Mesendoderm (in vitro differentiated cells): ENCODE results near the gene CDH11.

Experiments
- DNase-seq: peaks from one replicate; pipeline ENCODE4 v3.0.0; 2013
- H2AK5ac ChIP-seq: 2 replicates; pipeline ENCODE4 v1.6.1; 2013; ENCODE audit warnings: low read length, inconsistent platforms
- H2BK120ac ChIP-seq: 2 replicates; pipeline ENCODE4 v1.6.1; 2013; ENCODE audit warnings: low read depth, mild to moderate bottlenecking, low read length, moderate library complexity, mixed read lengths
- H2BK15ac ChIP-seq: replicated peaks from 2 replicates; pipeline ENCODE4 v1.6.1; 2013; ENCODE audit warnings: low read depth, mild to moderate bottlenecking, moderate library complexity
- H2BK5ac ChIP-seq: 2 replicates; pipeline ENCODE4 v1.6.1; 2013; ENCODE audit warnings: low read length, inconsistent platforms
- H3K18ac ChIP-seq: 2 replicates; pipeline ENCODE4 v1.6.1; 2013; ENCODE audit warnings: mild to moderate bottlenecking, low read length, mixed read lengths
- H3K23ac ChIP-seq: one replicate; pipeline ENCODE4 v1.6.1; 2013; ENCODE audit warnings: low read length
- H3K27ac ChIP-seq: 2 replicates; pipeline ENCODE4 v1.5.1; 2013; ENCODE audit warnings: low read depth, mild to moderate bottlenecking, inconsistent platforms, low read length, moderate library complexity
- H3K27me3 ChIP-seq: 2 replicates; pipeline ENCODE4 v1.6.1; 2013; ENCODE audit warnings: low read length, control low read depth, mild to moderate bottlenecking, inconsistent platforms; ENCODE audit not compliant: insufficient read depth, poor library complexity
- H3K36me3 ChIP-seq: 2 replicates; pipeline ENCODE4 v1.6.1; 2013; ENCODE audit warnings: low read length, inconsistent platforms; ENCODE audit not compliant: control insufficient read depth, insufficient read depth
- H3K4ac ChIP-seq: one replicate; pipeline ENCODE4 v1.6.1; 2013; ENCODE audit warnings: low read depth, mild to moderate bottlenecking, low read length, moderate library complexity
- H3K4me1 ChIP-seq: 2 replicates; pipeline ENCODE4 v1.6.1; 2013; ENCODE audit warnings: low read depth, low read length, inconsistent platforms; ENCODE audit not compliant: control insufficient read depth
- H3K4me2 ChIP-seq: 2 replicates; pipeline ENCODE4 v1.6.1; 2013; ENCODE audit warnings: low read length
- H3K4me3 ChIP-seq: 2 replicates; pipeline ENCODE4 v1.5.1; 2013; ENCODE audit warnings: mild to moderate bottlenecking, low read length
- H3K56ac ChIP-seq: one replicate; pipeline ENCODE4 v1.6.1; 2013; ENCODE audit warnings: low read length
- H3K79me1 ChIP-seq: 2 replicates; pipeline ENCODE4 v1.6.1; 2013; ENCODE audit warnings: low read length, inconsistent platforms
- H3K79me2 ChIP-seq: 2 replicates; pipeline ENCODE4 v1.6.1; 2013; ENCODE audit warnings: mild to moderate bottlenecking, low read length; ENCODE audit not compliant: control insufficient read depth, insufficient read depth
- H3K9ac ChIP-seq: 2 replicates; pipeline ENCODE4 v1.6.1; 2013; ENCODE audit warnings: low read length, inconsistent platforms
- H4K5ac ChIP-seq: one replicate; pipeline ENCODE4 v1.6.1; 2013; ENCODE audit warnings: low read length
- H4K8ac ChIP-seq: one replicate; pipeline ENCODE4 v1.6.1; 2013; ENCODE audit warnings: low read depth, mild to moderate bottlenecking, control low read depth, low read length, moderate library complexity
- WGBS: extraction: QIAGEN DNeasy Blood & Tissue Kit; methylation state at CpG from one replicate; pipeline ENCODE4 v1.1.7; 2013; ENCODE audit warnings: low lambda C conversion rate, missing lambda C conversion rate; ENCODE audit not compliant: insufficient coverage; ENCODE audit errors: extremely low coverage; 5-methylcytosine and 5-hydroxymethylcytosine counted together

The CDH11 gene

DNA sequence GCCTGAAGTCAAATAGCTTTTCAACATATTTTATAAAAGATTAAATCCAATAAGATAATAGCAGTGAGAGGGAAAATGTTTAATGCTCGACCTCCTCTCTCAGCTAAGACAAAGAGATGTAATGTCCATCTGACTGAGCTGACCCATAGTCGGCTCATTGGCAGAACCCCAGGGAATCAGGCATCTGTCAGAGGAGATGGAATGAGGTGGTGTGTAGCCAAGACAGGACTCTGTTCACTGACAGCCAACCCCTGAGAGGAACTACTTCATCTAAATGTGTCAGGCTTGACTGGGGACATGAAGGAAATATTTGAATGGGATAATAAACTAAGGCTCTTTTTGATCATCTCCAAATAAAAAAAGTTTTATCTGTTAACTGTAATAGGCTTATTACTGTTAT, 188.0 kb downstream of the CDH11 start:
- no peak overlapping the region for H3K4me3 ChIP-seq
- H4K8ac ChIP-seq = no peak overlapping the region
- H3K4ac ChIP-seq = no peak overlapping the region
- no peaks in the 10 kb centered on the region for H3K36me3 ChIP-seq
- no peak overlapping the region for H2BK120ac ChIP-seq
- H3K79me2 ChIP-seq = no peaks in the 10 kb centered on the region
- no peak overlapping the region for H3K9ac ChIP-seq
- H3K79me1 ChIP-seq = no peaks in the 10 kb centered on the region
- H3K4me2 ChIP-seq = no peak overlapping the region
- WGBS = no CpG with 5 or more reads among the region's 2 CpGs
- no peak overlapping the region for H3K23ac ChIP-seq
- H2BK15ac ChIP-seq = no peak overlapping the region
- H3K27ac ChIP-seq = no peak overlapping the region
- no peak overlapping the region for H2BK5ac ChIP-seq
- no peak overlapping the region for H3K56ac ChIP-seq
- H3K4me1 ChIP-seq = no peaks in the 10 kb centered on the region
- no peak overlapping the region for H3K18ac ChIP-seq
- H3K27me3 ChIP-seq = no peaks in the 10 kb centered on the region
- no peak overlapping the region for H4K5ac ChIP-seq
- no peak for DNase-seq
- no peak overlapping the region for H2AK5ac ChIP-seq

DNA sequence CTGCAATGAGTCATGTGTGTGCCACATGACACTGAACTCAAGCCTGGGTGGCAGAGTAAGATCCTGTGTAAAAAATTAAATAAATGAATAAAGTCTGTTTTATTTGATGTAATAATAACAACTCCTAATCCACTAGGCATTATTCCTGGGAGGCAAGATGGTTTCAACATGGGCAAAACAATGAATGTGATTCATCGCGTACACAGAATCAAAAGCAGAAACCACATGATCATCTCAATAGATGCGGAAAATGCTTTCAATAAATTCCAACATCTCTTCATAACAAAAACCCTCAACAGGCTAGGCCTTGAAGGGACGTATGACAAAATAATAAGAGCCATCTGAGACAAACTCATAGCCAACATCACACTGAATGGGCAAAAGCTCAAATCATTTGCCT, 195.4 kb downstream of the CDH11 start:
- Histone ChIP-seq H3K4ac (no peak overlapping the region), H3K4me3 (no peak overlapping the region), H3K27me3 (no peaks in the 10 kb centered on the region), H3K27ac (no peak overlapping the region), H3K18ac (no peak overlapping the region), H3K56ac (no peak overlapping the region), H4K5ac (no peak overlapping the region), H3K9ac (no peak overlapping the region), H3K79me2 (no peaks in the 10 kb centered on the region), H3K23ac (no peak overlapping the region), H3K79me1 (no peaks in the 10 kb centered on the region), H3K36me3 (no peaks in the 10 kb centered on the region), H2BK120ac (no peak overlapping the region), H4K8ac (no peak overlapping the region), H3K4me2 (no peak overlapping the region), H3K4me1 (no peaks in the 10 kb centered on the region), H2BK5ac (no peak overlapping the region), H2BK15ac (no peak overlapping the region), H2AK5ac (no peak overlapping the region)
- WGBS = no CpG with 5 or more reads among the region's 4 CpGs
- DNase-seq = no peak

DNA sequence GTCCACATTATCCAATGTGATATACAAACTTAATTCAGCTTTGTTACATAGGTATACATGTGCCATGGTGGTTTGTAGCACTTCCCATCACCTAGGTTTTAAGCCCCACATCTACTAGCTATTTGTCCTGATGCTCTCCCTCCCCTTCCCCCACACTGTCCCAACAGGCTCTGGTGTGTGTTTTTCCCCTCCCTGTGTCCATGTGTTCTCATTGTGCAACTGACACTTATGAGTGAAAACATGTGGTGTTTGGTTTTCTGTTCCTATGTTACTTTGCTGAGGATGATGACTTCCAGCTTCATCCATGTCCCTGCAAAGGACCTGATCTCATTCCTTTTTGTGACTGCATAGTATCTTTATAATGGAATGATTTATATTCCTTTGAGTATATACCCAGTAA, 196.7 kb downstream of the CDH11 start:
- no peak overlapping the region for H3K23ac ChIP-seq
- no peak overlapping the region for H4K8ac ChIP-seq
- H3K4me1 ChIP-seq = no peaks in the 10 kb centered on the region
- H2BK5ac ChIP-seq = no peak overlapping the region
- H3K4me2 ChIP-seq = no peak overlapping the region
- no peaks in the 10 kb centered on the region for H3K27me3 ChIP-seq
- no peak overlapping the region for H3K18ac ChIP-seq
- DNase-seq = no peak
- no peaks in the 10 kb centered on the region for H3K79me2 ChIP-seq
- no peak overlapping the region for H3K27ac ChIP-seq
- no peaks in the 10 kb centered on the region for H3K79me1 ChIP-seq
- H3K4me3 ChIP-seq = no peak overlapping the region
- H2BK120ac ChIP-seq = no peak overlapping the region
- no peak overlapping the region for H2BK15ac ChIP-seq
- H3K9ac ChIP-seq = no peak overlapping the region
- no peak overlapping the region for H2AK5ac ChIP-seq
- no peak overlapping the region for H4K5ac ChIP-seq
- no peak overlapping the region for H3K4ac ChIP-seq
- no peaks in the 10 kb centered on the region for H3K36me3 ChIP-seq
- H3K56ac ChIP-seq = no peak overlapping the region

DNA sequence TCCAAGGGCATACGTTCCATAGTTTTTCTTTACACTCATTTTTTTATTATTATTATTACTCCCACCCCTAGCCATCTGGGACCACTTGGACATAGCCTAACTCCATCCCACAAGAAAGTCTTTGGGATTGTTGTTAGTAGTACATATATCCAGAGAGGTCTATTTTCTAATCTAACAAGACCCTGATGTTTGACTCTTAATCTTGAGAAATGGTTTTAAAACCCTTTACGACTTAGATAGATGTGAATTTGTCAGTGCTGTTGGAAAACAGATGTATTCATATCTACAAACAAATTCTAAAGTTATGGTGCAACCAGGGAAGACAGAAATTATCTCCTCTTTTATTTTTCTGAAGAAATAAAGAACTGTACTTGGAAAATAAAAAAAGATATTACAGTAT, 197.8 kb downstream of the CDH11 start:
- Histone ChIP-seq H3K23ac (no peak overlapping the region), H3K9ac (no peak overlapping the region), H3K79me1 (no peaks in the 10 kb centered on the region), H3K18ac (no peak overlapping the region), H2AK5ac (no peak overlapping the region), H2BK15ac (no peak overlapping the region), H3K79me2 (no peaks in the 10 kb centered on the region), H4K5ac (no peak overlapping the region), H2BK5ac (no peak overlapping the region), H3K4me3 (no peak overlapping the region), H4K8ac (no peak overlapping the region), H3K56ac (no peak overlapping the region), H3K4me2 (no peak overlapping the region), H3K27ac (no peak overlapping the region), H3K4ac (no peak overlapping the region), H3K4me1 (no peaks in the 10 kb centered on the region), H3K27me3 (no peaks in the 10 kb centered on the region), H3K36me3 (no peaks in the 10 kb centered on the region), H2BK120ac (no peak overlapping the region)
- no peak for DNase-seq
- WGBS = no CpG with 5 or more reads among the region's 2 CpGs

DNA sequence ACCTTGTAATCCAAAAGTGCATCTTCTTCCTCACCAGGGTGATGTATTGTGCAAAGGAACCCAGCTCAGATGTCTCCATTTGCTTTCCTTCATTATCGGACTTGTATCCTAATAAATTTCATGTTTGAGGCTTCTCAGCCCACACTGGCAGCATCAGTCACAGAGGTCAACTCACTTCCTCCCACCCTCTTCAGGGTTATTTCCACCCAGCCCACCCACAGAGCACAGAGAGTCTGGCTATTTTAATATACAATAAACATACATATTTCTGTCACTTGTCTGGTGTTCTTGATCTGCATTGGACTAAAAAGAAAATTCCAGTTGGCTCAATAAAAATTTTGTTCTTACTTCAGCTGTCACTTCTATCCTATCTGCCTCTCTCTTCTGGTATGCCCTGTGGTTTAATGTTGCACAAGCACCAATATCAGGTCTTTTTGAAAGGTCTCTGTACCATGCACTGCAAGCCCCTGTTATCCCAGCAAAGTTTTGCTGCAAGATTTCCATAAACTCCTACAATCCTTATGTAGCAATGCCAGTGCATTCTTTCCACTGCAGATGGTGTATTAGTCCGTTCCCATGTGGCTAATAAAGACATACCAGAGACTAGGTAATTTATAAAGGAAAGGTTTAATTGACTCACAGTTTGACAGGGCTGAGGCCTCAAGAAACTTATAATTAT, 201.8 kb downstream of the CDH11 start:
- Histone ChIP-seq H3K4me3 (no peak overlapping the region), H2BK120ac (no peak overlapping the region), H3K4ac (no peak overlapping the region), H2AK5ac (no peak overlapping the region), H3K79me1 (no peaks in the 10 kb centered on the region), H3K56ac (no peak overlapping the region), H2BK5ac (no peak overlapping the region), H4K5ac (no peak overlapping the region), H3K9ac (no peak overlapping the region), H2BK15ac (no peak overlapping the region), H3K79me2 (no peaks in the 10 kb centered on the region), H3K4me1 (no peaks in the 10 kb centered on the region), H3K23ac (no peak overlapping the region), H3K18ac (no peak overlapping the region), H4K8ac (no peak overlapping the region), H3K27ac (no peak overlapping the region), H3K36me3 (no peaks in the 10 kb centered on the region), H3K4me2 (no peak overlapping the region), H3K27me3 (no peaks in the 10 kb centered on the region)
- WGBS = no CpG with 5 or more reads among the region's 2 CpGs
- DNase-seq = no peak

DNA sequence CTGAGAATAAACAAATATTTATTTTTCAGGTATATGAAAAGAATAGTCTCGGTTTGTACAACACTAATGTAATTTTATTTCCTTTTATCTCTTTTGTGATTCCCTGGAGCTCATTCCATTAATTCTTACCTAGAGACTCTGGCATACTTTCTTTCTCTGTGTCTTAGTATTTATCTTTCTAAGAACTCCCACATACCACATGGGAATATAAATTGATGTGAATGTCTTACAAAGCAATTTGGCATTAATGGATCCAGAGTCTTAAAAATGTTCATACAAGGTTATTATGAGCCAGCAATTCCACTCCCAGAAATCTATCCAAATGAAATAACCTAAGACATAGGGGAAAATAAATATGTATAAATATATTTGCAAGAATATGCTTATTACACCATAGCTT, 202.7 kb downstream of the CDH11 start:
- H3K18ac ChIP-seq = no peak overlapping the region
- H3K56ac ChIP-seq = no peak overlapping the region
- H3K27ac ChIP-seq = no peak overlapping the region
- H3K23ac ChIP-seq = no peak overlapping the region
- no peak overlapping the region for H3K4me3 ChIP-seq
- H3K4me2 ChIP-seq = no peak overlapping the region
- H3K79me2 ChIP-seq = no peaks in the 10 kb centered on the region
- no peaks in the 10 kb centered on the region for H3K27me3 ChIP-seq
- H4K5ac ChIP-seq = no peak overlapping the region
- no peak overlapping the region for H3K4ac ChIP-seq
- no peak overlapping the region for H3K9ac ChIP-seq
- H2BK120ac ChIP-seq = no peak overlapping the region
- no peak overlapping the region for H2BK5ac ChIP-seq
- no peaks in the 10 kb centered on the region for H3K79me1 ChIP-seq
- WGBS = no CpG with 5 or more reads among the region's 1 CpG
- H3K36me3 ChIP-seq = no peaks in the 10 kb centered on the region
- H4K8ac ChIP-seq = no peak overlapping the region
- no peak overlapping the region for H2BK15ac ChIP-seq
- no peaks in the 10 kb centered on the region for H3K4me1 ChIP-seq
- H2AK5ac ChIP-seq = no peak overlapping the region
- no peak for DNase-seq
